IPS DF 6.9 (cell line): ENCODE measurements around the gene GNB1.
"Not testable (repeated sequence)": the region's sequence is repeated elsewhere in the genome, so short reads cannot be mapped to it uniquely, and the experiment has no call there.

Source experiments
- DNase-seq: peaks from one replicate; pipeline ENCODE4 v3.0.0-alpha.2; 2013; ENCODE audit warnings: low read depth, low spot score
- H3K27ac ChIP-seq: one replicate; pipeline ENCODE4 v1.5.1; 2013; ENCODE audit warnings: low read length, control low read depth
- H3K27me3 ChIP-seq: 2 replicates; pipeline ENCODE4 v1.6.1; 2013; ENCODE audit warnings: mild to moderate bottlenecking, low read length; ENCODE audit not compliant: control insufficient read depth, insufficient read depth
- H3K36me3 ChIP-seq: 2 replicates; pipeline ENCODE4 v1.6.1; 2013; ENCODE audit warnings: low read length; ENCODE audit not compliant: control insufficient read depth, insufficient read depth
- H3K4me1 ChIP-seq: 2 replicates; pipeline ENCODE4 v1.6.1; 2013; ENCODE audit warnings: low read length; ENCODE audit not compliant: control insufficient read depth, insufficient read depth
- H3K4me3 ChIP-seq: 2 replicates; pipeline ENCODE4 v1.5.1; 2013; ENCODE audit warnings: mild to moderate bottlenecking, low read length
- H3K9me3 ChIP-seq: 2 replicates; pipeline ENCODE4 v1.6.1; 2013; ENCODE audit warnings: low read length, inconsistent platforms; ENCODE audit not compliant: control insufficient read depth, insufficient read depth
- WGBS: extraction: QIAGEN DNeasy Blood & Tissue Kit; methylation state at CpG from one replicate; pipeline ENCODE4 v1.1.7; 2013; ENCODE audit warnings: mixed read lengths, missing lambda C conversion rate; ENCODE audit not compliant: insufficient read length, insufficient coverage; 5-methylcytosine and 5-hydroxymethylcytosine counted together

GNB1 gene

GRCh38 chr1:1869469-1869868, 21.4 kb downstream of the GNB1 start:
- Histone ChIP-seq H3K36me3 (no peaks in the 10 kb centered on the region), H3K27ac (no peak overlapping the region), H3K9me3 (no peaks in the 10 kb centered on the region), H3K4me1 (peaks cover 2% of the 10 kb centered on the region; the same call in 1 of the 2 replicates), H3K4me3 (no peak overlapping the region), H3K27me3 (no peaks in the 10 kb centered on the region)
- WGBS = no CpG with 5 or more reads among the region's 4 CpGs
- DNase-seq = no peak

GRCh38 chr1:1867164-1867563, 23.7 kb downstream of the GNB1 start:
- no peaks in the 10 kb centered on the region for H3K9me3 ChIP-seq
- no peaks in the 10 kb centered on the region for H3K36me3 ChIP-seq
- DNase-seq = no peak
- WGBS = no CpG with 5 or more reads among the region's 3 CpGs
- H3K27me3 ChIP-seq = no peaks in the 10 kb centered on the region
- no peak overlapping the region for H3K27ac ChIP-seq
- H3K4me3 ChIP-seq = no peak overlapping the region
- no peaks in the 10 kb centered on the region for H3K4me1 ChIP-seq

DNA sequence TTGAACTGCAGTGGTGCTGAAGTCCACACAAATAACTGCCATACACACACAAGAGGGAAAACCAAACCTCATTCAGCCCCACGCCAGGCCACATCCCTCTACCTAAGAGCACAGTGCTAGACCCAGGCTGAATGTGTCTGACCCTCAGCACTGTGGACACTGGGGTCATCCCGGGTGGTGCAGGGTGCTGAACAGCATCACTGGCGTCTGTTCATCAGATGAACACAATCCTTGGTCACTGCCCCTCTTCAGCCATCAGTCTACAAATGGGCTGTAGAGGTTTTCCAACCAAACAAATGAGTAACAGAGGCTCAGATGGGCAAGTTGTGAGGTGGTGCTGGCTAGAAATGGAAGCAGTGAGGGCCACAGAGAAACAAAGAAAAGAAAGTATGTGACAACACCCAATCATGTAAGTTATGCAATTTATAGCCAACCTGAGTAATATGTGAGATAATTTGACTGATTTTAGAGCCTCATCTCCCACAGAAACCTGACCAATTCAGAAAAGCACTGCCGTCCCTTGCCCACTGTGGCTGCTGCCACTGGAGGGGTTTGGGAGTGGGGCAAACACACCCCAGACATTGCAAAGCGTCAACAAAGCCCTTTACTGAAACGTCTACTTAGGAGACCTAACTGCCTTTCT, 27.9 kb downstream of the GNB1 start:
- no CpG with 5 or more reads among the region's 6 CpGs for WGBS
- no peaks in the 10 kb centered on the region for H3K36me3 ChIP-seq
- no peaks in the 10 kb centered on the region for H3K27me3 ChIP-seq
- no peak overlapping the region for H3K27ac ChIP-seq
- H3K4me3 ChIP-seq = no peak overlapping the region
- 0 out of 2 replicates have a peak, but pooled peaks cover 3% of the 10 kb centered on the region for H3K4me1 ChIP-seq
- no peak for DNase-seq
- no peaks in the 10 kb centered on the region for H3K9me3 ChIP-seq

DNA sequence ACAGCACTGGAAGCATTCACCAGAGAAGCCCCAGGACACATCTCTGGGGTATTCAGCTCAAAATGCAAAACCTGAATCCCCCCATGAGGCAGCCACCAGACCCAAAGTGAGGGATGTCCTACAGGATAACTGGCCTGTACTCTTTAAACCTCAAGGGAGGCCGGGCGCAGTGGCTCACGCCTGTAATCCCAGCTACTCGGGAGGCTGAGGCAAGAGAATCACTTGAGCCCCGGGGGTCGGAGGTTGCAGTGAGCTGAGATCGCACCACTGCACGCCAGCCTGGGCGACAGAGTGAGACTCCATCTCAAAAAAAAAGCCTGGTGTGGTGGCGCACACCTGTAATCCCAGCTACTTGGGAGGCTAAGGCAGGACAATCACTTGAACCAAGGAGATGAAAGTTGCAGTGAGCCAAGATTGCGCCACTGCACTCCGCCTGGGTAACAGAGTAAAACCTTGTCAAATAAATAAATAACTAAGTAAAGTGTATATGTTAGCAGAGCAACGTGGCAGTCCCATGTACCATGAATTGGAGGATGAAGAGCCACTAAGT, 29.1 kb downstream of the GNB1 start:
- not testable (repeated sequence) for DNase-seq, H3K9me3 ChIP-seq, H3K4me1 ChIP-seq, H3K27me3 ChIP-seq, H3K4me3 ChIP-seq, H3K27ac ChIP-seq, H3K36me3 ChIP-seq
- WGBS = no CpG with 5 or more reads among the region's 13 CpGs

GRCh38 chr1:1861339-1861730, 29.6 kb downstream of the GNB1 start:
- H3K4me1 ChIP-seq = 0 out of 2 replicates have a peak, but pooled peaks cover 3% of the 10 kb centered on the region
- no peaks in the 10 kb centered on the region for H3K9me3 ChIP-seq
- no peak for DNase-seq
- no peak overlapping the region for H3K27ac ChIP-seq
- no CpG with 5 or more reads among the region's 1 CpG for WGBS
- H3K4me3 ChIP-seq = no peak overlapping the region
- no peaks in the 10 kb centered on the region for H3K36me3 ChIP-seq
- no peaks in the 10 kb centered on the region for H3K27me3 ChIP-seq

DNA sequence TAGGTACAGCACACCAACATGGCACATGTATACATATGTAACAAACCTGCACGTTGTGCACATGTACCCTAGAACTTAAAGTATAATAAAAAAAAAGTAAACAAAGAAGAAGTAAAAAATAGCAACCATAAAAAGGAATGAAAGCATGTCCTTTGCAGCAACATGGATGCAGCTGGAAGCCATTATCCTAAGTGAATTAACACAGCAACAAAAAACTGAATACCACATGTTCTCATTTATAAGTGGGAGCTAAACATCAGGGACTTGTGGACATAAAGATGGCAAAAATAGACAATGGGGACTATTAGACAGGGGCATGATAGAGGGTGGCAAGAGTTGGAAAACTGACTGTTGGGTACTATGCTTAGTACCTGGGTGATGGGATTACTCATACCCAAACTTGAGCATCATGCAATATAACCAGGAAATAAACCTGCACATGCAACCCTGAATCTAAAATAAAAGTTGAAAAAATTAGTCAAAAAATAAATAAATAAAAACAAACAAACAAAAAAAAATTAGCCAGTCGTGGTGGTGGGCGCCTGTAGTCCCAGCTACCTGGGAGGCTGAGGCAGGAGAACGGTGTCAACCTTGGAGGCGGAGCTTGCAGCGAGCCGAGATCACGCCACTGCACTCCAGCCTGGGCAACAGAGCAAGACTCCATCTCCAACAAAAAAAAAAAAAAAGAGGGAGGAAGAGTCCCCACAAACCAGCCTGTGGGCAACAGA, 30.8 kb downstream of the GNB1 start:
- no CpG with 5 or more reads among the region's 8 CpGs for WGBS
- not testable (repeated sequence) for H3K36me3 ChIP-seq, H3K9me3 ChIP-seq, H3K27me3 ChIP-seq, H3K27ac ChIP-seq, DNase-seq, H3K4me1 ChIP-seq, H3K4me3 ChIP-seq

DNA sequence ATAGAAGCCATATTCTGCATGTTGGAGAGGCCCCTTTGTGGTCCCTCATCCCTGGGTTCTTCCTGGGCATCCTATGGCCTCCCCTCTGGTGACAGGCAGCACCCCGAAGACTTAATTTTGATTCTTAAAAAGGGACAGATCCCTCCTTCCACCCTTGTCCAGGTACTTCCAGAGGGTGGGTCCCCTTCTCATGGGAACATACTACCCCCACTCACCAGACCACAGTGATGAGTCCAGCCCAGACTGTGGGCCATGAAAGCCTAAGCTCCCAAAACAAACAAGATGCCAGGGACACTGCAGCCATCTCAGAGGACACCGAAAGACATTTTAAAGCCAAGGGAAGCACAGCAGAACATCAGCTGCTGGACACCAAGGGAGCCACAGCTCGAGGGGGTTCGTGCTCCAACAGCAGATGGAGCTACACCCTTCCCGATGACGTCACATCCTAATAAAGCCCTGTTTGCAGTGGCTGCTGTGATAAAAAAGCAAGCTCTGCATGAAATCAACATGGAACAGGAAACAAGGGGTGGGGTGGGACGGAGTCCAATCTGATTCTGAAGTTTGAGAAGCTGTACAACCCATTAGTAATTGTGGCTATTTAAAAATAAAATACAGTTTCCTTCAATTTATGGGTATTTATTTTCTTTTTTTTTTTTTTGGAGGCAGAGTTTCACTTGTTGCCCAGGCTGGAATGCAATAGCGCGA, 32.4 kb downstream of the GNB1 start:
- no peak overlapping the region for H3K27ac ChIP-seq
- no peaks in the 10 kb centered on the region for H3K36me3 ChIP-seq
- DNase-seq = no peak
- H3K4me3 ChIP-seq = no peak overlapping the region
- no CpG with 5 or more reads among the region's 9 CpGs for WGBS
- H3K27me3 ChIP-seq = no peaks in the 10 kb centered on the region
- H3K9me3 ChIP-seq = no peaks in the 10 kb centered on the region
- H3K4me1 ChIP-seq = 0 out of 2 replicates have a peak, but pooled peaks cover 3% of the 10 kb centered on the region

GRCh38 chr1:1857096-1857703, 33.7 kb downstream of the GNB1 start:
- no peak overlapping the region for H3K27ac ChIP-seq
- DNase-seq = no peak
- H3K27me3 ChIP-seq = no peaks in the 10 kb centered on the region
- H3K4me3 ChIP-seq = no peak overlapping the region
- no peaks in the 10 kb centered on the region for H3K9me3 ChIP-seq
- no peaks in the 10 kb centered on the region for H3K36me3 ChIP-seq
- 0 out of 2 replicates have a peak, but pooled peaks cover 3% of the 10 kb centered on the region for H3K4me1 ChIP-seq
- no CpG with 5 or more reads among the region's 4 CpGs for WGBS

DNA sequence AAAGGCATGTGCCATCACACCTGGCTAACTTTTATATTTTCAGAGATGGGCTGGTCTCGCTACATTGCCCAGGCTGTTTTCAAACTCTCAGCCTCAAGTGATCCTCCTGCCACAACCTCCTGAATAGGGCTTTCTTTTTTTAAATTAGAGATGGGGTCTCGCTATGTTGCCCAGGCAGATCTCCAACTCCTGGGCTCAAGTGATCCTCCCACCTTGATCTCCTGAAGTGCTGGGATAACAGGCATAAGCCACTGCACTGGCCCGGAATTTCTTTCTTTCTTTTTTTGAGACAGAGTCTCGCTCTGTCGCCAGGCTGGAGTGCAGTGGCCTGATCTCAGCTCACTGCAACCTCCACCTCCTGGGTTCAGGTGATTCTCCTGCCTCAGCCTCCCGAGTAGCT, 34.7 kb downstream of the GNB1 start:
- DNase-seq, H3K27ac ChIP-seq, H3K27me3 ChIP-seq, H3K36me3 ChIP-seq, H3K4me3 ChIP-seq, H3K9me3 ChIP-seq, H3K4me1 ChIP-seq: not testable (repeated sequence)
- no CpG with 5 or more reads among the region's 6 CpGs for WGBS

- H3K27me3 ChIP-seq = no peaks in the 10 kb centered on the region
- no peaks in the 10 kb centered on the region for H3K36me3 ChIP-seq
- 0 out of 2 replicates have a peak, but pooled peaks cover 3% of the 10 kb centered on the region for H3K4me1 ChIP-seq
- WGBS = no CpG with 5 or more reads among the region's 7 CpGs
- no peak overlapping the region for H3K27ac ChIP-seq
- H3K4me3 ChIP-seq = no peak overlapping the region
- H3K9me3 ChIP-seq = no peaks in the 10 kb centered on the region
- DNase-seq = no peak
Observed at GRCh38 chr1:1853593-1854257, 37.2 kb downstream of the GNB1 start.
